Stimulated activated CD8-positive, alpha-beta memory T cell treated with anti-CD3 and anti-CD28 coated beads, Interleukin-2, amount 100 ng/mL, for 1 hour (primary cell): ENCODE results near the gene MEGF9.
"Not testable (repeated sequence)": the region's sequence is repeated elsewhere in the genome, so short reads cannot be mapped to it uniquely, and the experiment has no call there.

Experiments
- DNase-seq, 2 donors: peaks; one replicate each; pipeline ENCODE4 v3.0.0-alpha.2; 2020; ENCODE audit warnings: low read depth in 2 of 2

MEGF9 gene

DNA sequence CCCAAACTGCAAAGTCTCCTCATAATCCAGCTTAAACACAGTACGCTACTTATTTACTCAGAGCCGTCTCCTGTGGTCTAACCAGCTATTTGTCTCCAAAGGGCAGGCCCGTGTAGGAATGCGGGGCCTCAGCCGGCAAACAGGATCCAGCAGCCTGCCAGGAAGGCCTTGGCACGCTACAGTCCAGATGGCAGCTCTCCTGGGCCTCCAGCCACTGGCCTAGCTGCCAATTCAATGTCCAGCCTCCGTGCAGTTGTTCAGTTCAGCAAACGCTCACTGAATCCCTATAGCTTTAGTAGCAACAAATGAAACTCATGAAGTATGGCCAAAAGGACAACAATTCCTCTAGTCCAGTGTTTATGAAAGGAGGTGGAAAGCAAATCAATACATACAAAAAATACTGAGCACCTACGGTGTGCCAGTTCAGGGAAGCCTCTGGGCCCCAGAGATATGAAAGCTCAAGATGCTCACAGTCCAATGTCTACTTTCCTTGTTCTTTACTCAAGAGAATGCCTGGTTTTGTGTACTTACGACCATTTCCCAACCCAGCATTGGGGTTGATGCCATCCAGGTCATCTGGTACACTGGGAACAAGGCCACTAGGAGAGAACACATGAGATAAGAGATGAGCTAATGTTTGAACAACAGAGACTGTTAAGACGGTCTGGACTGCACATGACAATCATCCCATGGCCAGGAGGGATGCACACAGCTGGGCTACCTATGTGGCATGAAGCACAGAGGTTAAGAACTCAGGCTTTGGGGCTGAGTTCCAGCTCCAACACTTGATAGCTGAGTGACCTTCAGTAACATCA is 142.6 kb downstream of the MEGF9 start:
- DNase-seq: no peak

DNA sequence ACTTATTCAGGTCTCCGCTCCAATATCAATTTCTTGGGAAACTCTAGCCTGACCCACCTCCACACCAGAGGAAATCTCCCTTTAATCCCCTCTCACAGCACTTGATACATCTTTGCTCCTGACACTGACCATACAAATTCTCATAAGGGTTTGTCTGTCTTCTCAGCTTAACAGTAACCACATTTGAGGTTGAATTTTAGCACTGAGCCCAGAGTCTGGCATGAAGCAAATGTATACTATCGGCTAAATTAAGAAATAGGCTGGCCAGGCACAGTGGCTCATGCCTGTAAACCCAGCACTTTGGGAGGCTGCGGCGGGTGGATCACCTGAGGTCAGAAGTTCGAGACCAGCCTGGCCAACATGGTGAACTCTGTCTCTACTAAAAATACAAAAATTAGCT is 144.0 kb downstream of the MEGF9 start:
- DNase-seq: no peak

DNA sequence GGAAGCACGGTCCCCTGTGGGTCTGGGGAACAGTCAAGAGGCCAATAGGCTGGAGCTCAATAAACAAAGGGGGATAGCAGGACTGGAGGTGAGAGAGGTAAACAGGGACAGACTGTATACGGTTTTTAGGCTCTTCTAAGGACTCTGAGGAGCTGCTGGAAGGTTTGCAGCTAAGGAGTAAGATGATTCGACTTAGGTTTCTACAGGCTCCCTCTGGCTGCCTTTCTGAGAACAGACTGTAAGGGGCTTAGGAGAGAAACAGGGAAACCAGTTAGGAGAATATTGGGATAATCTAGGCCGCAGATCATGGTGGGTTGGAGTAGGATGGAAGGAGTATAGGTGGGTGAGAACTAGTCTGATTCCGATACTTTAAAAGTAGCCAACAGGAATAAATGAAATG is 144.7 kb downstream of the MEGF9 start:
- no peak for DNase-seq

DNA sequence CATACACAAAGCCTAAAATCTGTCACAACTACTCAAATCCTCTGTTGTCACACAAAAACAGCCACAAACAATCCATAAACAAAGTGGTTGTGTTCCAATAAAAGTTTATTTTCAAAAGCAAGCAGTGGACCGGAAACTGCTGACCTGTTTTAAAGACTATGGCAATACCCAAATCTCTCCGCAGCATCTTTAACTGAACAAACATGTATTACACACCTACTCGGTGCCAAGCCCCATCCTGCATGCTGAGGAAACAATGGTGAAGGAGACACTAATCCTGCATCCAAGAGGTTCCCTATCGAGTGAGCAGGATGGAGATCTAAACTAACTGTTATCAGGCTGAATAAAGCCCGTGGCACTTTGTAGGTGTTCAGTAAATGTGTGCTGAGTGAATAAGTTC is 145.5 kb downstream of the MEGF9 start:
- DNase-seq: no peak

DNA sequence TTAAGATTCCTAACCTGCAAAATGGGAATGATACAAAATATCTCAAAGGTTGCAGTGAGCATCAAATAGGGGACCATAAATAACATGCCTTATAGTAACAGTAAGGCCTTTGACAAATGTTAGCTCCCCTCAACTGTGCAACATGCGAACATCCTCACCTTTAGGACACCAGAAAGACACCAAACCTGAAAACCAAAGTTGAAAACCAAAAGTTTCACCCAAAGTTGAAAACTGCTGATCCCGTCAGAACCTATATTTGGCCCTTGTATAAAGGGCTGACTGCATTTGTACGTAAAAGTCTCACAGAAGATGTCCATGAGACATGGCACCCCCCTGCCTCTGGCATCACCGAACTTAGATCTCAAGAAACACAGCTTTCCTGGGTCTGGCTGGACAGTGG is 146.4 kb downstream of the MEGF9 start:
- DNase-seq: no peak

DNA sequence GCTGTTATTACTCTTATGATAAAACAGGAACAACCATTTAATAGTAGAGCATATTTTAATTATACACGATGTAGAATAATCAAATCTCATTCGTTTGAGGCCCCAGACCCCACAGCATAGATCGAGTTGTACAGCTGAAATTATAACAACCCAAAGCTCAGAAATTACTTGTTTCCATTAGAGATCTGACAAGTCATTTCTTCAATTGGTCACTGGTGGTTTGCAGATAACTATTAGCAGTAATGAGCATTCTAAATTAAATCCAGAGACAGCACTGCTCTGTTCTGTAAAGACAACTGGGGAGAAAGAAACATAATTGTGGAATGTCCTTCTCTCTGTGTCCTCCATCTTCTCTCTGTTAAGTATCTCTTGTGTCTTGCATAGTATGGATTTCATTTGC is 147.2 kb downstream of the MEGF9 start:
- DNase-seq: no peak

DNA sequence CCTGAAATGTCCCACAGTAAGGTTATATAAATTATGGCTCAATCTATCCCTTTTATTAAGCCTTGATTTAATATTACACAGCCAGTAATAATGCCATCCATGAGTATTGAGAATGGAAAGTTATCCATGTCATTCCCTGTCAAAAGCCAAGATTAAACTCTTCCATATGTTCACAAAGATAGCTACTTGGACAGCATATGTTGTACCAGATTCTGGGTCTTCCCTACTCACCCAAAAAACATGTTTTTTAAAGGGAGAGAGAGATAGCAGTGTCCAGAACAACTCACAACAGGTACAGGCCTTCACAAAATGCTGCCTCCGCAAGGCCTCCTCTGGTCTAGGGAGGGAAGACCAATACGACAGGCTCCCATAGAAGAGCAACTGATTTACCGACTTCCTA is 149.7 kb downstream of the MEGF9 start:
- DNase-seq: no peak

DNA sequence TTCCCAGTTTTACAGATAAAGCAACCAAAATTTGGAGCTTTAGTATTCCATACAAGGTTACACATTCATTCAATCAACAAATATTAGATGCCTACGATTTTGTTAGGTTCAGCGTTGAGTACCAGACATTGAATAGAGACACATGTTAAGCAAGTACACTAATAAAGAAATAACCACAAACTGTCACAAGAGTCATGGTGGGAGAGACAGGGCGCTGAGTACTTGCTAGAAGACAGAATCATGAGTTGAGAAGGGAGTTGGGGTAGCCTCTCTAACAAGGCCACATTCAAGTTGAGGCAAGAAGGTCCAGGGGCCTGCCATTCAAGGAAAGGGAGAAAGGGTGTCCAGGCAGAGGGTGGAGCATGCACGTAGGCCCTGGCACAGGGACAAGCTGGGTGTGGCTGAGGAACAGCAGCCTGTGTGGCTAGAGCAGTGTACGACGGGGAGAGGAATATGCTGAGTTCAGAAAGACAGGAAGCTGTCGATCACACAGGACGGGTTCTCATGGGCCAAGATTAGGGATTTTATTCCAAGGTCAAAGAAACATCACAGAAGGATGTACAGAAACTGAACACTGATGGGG is 151.3 kb downstream of the MEGF9 start:
- DNase-seq: no peak

DNA sequence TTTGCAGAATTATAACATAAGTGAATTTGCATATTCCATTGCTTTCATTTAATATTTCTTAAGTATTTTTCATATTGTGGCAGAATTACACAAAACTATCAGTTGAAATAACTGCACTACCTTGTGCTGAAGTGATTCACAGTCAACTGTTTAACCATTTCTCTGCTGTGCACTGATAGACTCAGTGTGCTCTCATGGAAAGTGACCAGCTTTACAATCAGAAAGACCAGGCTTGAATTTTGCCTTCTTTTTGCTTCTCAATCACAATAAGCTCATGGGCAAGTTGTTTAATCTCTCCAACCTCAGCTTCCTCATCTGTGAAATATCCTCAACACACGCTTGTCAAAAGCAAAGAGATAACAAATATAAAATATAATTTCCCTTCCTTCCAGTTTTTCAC is 152.6 kb downstream of the MEGF9 start:
- no peak for DNase-seq

DNA sequence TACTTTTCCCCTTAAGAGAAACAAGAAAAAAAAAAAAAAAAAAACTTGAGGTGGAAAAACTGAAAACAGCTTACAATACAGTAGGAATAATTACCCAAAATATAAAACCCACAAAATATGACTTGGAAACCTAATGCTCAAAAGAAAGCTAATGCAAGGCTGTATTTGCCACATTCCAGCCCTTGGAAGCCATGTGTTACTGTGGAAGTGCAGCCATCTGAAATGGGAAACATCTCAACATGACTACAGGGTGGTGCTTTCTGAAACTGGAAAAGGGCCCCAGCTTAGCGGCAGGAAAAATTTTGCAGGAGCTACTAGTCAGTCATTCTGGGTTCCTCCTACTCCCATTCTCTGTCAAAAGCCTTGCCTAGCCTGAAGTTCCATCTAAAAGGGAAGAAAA is 154.7 kb downstream of the MEGF9 start:
- no peak for DNase-seq

DNA sequence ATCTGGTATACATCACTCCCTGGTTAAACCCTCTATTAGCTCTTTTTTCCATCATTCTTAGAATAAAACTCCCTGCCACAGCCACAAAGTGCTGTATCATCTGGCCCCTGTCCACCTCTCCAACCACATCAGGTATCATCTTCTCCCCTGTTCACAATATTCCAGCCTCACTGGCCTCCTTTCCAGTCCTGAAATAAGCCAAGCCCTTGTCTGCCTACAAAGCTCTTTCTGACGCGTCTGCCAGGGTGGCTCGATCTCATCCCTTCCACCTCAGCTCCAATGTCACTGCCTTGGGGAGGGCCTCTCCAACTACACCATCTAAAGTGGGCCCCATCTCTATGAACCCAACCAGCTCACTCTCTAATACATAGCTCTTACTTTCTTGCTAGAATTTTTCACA is 155.8 kb downstream of the MEGF9 start:
- no peak for DNase-seq

DNA sequence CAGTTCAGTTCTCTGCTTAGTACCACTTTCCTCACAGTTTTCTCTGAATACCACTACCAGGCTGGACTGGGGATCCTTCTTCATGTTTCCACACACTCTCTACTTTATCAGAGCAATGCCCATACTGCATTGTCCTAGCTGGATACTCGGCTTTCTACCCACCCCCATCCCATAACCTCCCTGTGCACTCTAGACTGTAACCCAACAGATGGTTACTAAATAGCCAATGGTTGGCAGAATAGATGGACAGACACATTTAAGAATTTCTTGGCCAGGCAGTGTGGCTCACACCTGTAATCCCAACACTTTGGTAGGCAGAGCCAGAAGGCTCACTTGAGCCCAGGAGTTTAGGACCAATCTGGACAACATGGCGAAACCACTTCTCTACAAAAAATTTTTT is 157.1 kb downstream of the MEGF9 start:
- no peak for DNase-seq

DNA sequence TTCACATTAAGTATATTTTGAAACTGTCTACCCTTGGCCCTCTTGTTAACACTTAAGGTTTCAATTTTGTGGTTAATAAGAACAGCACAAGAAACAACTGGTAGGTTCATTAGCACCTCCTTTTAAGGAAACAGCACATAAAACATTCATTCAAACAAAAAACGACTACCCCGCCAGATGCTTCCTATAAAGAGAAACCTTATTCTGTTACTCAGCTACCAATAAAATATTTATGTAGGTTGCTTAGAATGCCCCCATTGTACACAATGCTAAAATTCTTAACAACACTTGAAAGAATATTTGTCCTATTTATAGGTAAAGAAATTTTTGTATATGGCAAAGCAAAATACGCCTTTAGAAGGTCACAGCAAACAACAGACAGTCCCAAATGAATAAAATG is 157.5 kb downstream of the MEGF9 start:
- DNase-seq: no peak

DNA sequence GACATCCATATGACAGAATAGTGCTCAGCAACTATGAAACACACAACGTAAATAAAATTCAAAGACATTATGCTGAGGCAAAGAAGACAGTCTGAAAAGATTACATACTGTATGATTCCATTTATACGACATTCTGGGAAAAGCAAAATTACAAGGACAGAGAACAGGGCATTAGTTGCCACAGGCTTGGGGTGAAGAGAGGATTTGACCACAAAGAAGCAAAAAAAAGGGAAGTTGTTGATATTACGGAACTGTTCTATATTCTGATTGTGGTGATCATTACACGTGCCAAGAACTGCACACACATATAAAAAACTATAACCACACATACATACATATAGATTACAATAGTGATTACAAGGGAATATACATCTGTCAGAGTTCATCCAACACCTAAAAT is 158.4 kb downstream of the MEGF9 start:
- no peak for DNase-seq

DNA sequence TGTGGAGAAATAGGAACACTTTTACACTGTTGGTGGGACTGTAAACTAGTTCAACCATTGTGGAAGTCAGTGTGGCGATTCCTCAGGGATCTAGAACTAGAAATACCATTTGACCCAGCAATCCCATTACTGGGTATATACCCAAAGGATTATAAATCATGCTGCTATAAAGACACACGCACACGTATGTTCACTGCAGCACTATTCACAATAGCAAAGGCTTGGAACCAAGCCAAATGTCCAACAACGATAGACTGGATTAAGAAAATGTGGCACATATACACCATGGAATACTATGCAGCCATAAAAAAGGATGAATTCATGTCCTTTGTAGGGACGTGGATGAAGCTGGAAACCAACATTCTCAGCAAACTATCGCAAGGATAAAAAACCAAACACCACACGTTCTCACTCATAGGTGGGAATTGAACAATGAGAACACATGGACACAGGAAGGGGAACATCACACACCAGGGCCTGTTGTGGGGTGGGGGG is 162.0 kb downstream of the MEGF9 start:
- not testable (repeated sequence) for DNase-seq
